IPS DF 4.7 (cell line): ENCODE measurements around the gene ZNF556.
"Not testable (repeated sequence)": the region's sequence is repeated elsewhere in the genome, so short reads cannot be mapped to it uniquely, and the experiment has no call there.

Source experiments
- DNase-seq: peaks from one replicate; pipeline ENCODE4 v3.0.0-alpha.2; 2013; ENCODE audit warnings: low spot score; ENCODE audit errors: extremely low read depth

Gene ZNF556

GRCh38 chr19:2853015-2853606 lies 14.0 kb upstream of the ZNF556 start:
- DNase-seq, result no peak

- DNase-seq, result no peak
Measured at GRCh38 chr19:2854849-2855248, 12.3 kb upstream of the ZNF556 start.

GRCh38 chr19:2856457-2857050 lies 10.6 kb upstream of the ZNF556 start:
- no peak for DNase-seq

GRCh38 chr19:2858864-2859263 lies 8.3 kb upstream of the ZNF556 start:
- DNase-seq, result no peak

- no peak for DNase-seq
Measured at GRCh38 chr19:2863816-2864215, 3.3 kb upstream of the ZNF556 start.

GRCh38 chr19:2865334-2866100 lies 1.6 kb upstream of the ZNF556 start:
- DNase-seq, result no peak

GRCh38 chr19:2866495-2867024 lies 575 bp upstream of the ZNF556 start:
- DNase-seq, result no peak

GRCh38 chr19:2869618-2870017 lies 2.5 kb downstream of the ZNF556 start:
- no peak for DNase-seq

- DNase-seq, result not testable (repeated sequence)
Measured at GRCh38 chr19:2872175-2872574, 5.0 kb downstream of the ZNF556 start.

- DNase-seq, result no peak
Measured at GRCh38 chr19:2877398-2878331, 10.5 kb downstream of the ZNF556 start.

GRCh38 chr19:2883686-2884439 lies 16.7 kb downstream of the ZNF556 start:
- no peak for DNase-seq

- DNase-seq, result no peak
Measured at GRCh38 chr19:2885736-2886135, 18.6 kb downstream of the ZNF556 start.

GRCh38 chr19:2887391-2887914 lies 20.3 kb downstream of the ZNF556 start:
- peak; percentile 53 for DNase-seq

GRCh38 chr19:2888731-2889224 lies 21.6 kb downstream of the ZNF556 start:
- DNase-seq, result no peak

- DNase-seq, result not testable (repeated sequence)
Measured at GRCh38 chr19:2890531-2890930, 23.4 kb downstream of the ZNF556 start.

GRCh38 chr19:2896694-2897093 lies 29.6 kb downstream of the ZNF556 start:
- no peak for DNase-seq

- peak; percentile 83 for DNase-seq
Measured at GRCh38 chr19:2900296-2901252, 33.4 kb downstream of the ZNF556 start, which contains the start of gene ZNF57. TSS of gene ZNF57 (plus strand) at chr19:2900928. CDS start at chr19:2901046, 118 bp downstream.

GRCh38 chr19:2902590-2903218 lies 35.6 kb downstream of the ZNF556 start:
- DNase-seq, result no peak
